HepG2 (cell line): ENCODE measurements around the gene SULT1C4. TPM values are rescaled to one million over a fixed set of nuclear protein-coding genes. Genes with fewer than 3 reads are reported as not detected.

ENCODE experiments used
- EEA1 ChIP-seq: sonication (generic); formaldehyde crosslinking; IDR thresholded peaks from 2 replicates; pipeline ENCODE4 v1.5.1; 2020; ENCODE audit warnings: mild to moderate bottlenecking, missing genetic modification reagents, borderline replicate concordance
- FOSL2 ChIP-seq: sonication (generic); formaldehyde crosslinking; IDR thresholded peaks from 2 replicates; pipeline ENCODE4 v1.4.0; 2020; ENCODE audit warnings: missing genetic modification reagents
- FOXK2 ChIP-seq: fragments of 450-650 bp; IDR thresholded peaks from 2 replicates; pipeline ENCODE4 v1.6.1; 2016
- HNF4G ChIP-seq, 2 experiments: sonication (generic) in 1 of 2; formaldehyde crosslinking in 1 of 2; IDR thresholded peaks; 2 replicates each; pipeline versions ENCODE4 v1.4.0 to v1.6.1; 2011 to 2020; ENCODE audit warnings: borderline replicate concordance in 2 of 2, low read depth in 2 of 2, mild to moderate bottlenecking in 2 of 2, low read length in 1 of 2, missing genetic modification reagents in 1 of 2, moderate library complexity in 1 of 2
- HOXA9 ChIP-seq: sonication (generic); formaldehyde crosslinking; IDR thresholded peaks from 2 replicates; pipeline ENCODE4 v1.8.1; 2022; ENCODE audit warnings: missing genetic modification reagents, mild to moderate bottlenecking, moderate library complexity, borderline replicate concordance
- MBNL3 ChIP-seq: fragments of 250-450 bp; sonication (Bioruptor Pico); conservative IDR thresholded peaks from 2 replicates; pipeline ENCODE4 v1.8.0; 2022; ENCODE audit warnings: mild to moderate bottlenecking, inconsistent platforms
- MTF1 ChIP-seq: sonication (generic); formaldehyde crosslinking; IDR thresholded peaks from 2 replicates; pipeline ENCODE4 v1.5.0; 2020; ENCODE audit warnings: missing genetic modification reagents
- NR2F1 ChIP-seq, 2 experiments: fragments of 450-650 bp in 1 of 2; formaldehyde crosslinking in 1 of 2; IDR thresholded peaks; 2 replicates each; pipeline versions ENCODE4 v1.5.0 to v1.6.1; 2016 to 2020; ENCODE audit warnings: mild to moderate bottlenecking in 1 of 2, missing compliant biosample characterization in 1 of 2, missing genetic modification reagents in 1 of 2, moderate library complexity in 1 of 2
- PAWR ChIP-seq: sonication (generic); formaldehyde crosslinking; IDR thresholded peaks from 2 replicates; pipeline ENCODE4 v1.4.0; 2020; ENCODE audit warnings: missing genetic modification reagents, mild to moderate bottlenecking, borderline replicate concordance
- POLR2AphosphoS2 ChIP-seq: IDR thresholded peaks from 2 replicates; pipeline ENCODE4 v1.6.1; 2011; ENCODE audit warnings: low read depth, low read length, improper control_type of control experiment
- PRMT3 ChIP-seq: sonication (generic); formaldehyde crosslinking; IDR thresholded peaks from 2 replicates; pipeline ENCODE4 v1.8.1; 2022; ENCODE audit warnings: low read depth, mild to moderate bottlenecking, moderate library complexity, missing genetic modification reagents, borderline replicate concordance
- RBAK ChIP-seq: sonication (generic); formaldehyde crosslinking; IDR thresholded peaks from 2 replicates; pipeline ENCODE4 v1.5.1; 2020; ENCODE audit warnings: mild to moderate bottlenecking, missing genetic modification reagents
- SRY ChIP-seq: sonication (generic); formaldehyde crosslinking; IDR thresholded peaks from 2 replicates; pipeline ENCODE4 v1.8.0; 2022; ENCODE audit warnings: mild to moderate bottlenecking, missing genetic modification reagents
- ZFY ChIP-seq: sonication (generic); formaldehyde crosslinking; IDR thresholded peaks from 2 replicates; pipeline ENCODE4 v1.4.0; 2020; ENCODE audit warnings: missing genetic modification reagents
- ZNF205 ChIP-seq: IDR thresholded peaks from 2 replicates; pipeline ENCODE4 v1.6.1; 2018; ENCODE audit warnings: missing biosample characterization, missing genetic modification reagents
- ZNF207 ChIP-seq: fragments of 450-650 bp; IDR thresholded peaks from 2 replicates; pipeline ENCODE4 v1.6.1; 2016; ENCODE audit warnings: antibody characterized with exemption, borderline replicate concordance
- ZNF225 ChIP-seq: sonication (generic); formaldehyde crosslinking; IDR thresholded peaks from 2 replicates; pipeline ENCODE4 v1.4.0; 2020; ENCODE audit warnings: mild to moderate bottlenecking, missing genetic modification reagents
- ZNF781 ChIP-seq: sonication (generic); formaldehyde crosslinking; IDR thresholded peaks from 2 replicates; pipeline ENCODE4 v1.5.1; 2020; ENCODE audit warnings: borderline replicate concordance, mild to moderate bottlenecking, missing genetic modification reagents; ENCODE audit errors: not compliant biosample characterization
- polyA plus RNA-seq, 8 experiments: library from polyadenylated mRNA; depleted of rRNA in 3 of 8; stranded (reverse) in 7 of 8; unstranded in 1 of 8; fragments of >200 nt; fragmentation: Illumina TruSeq in 4 of 8; extraction: Trizol in 4 of 8; gene quantifications; 2 replicates each; pipeline versions ENCODE4 v1.2.1 to v1.2.3, GENCODE V29; 2011 to 2016; ENCODE audit warnings: low read depth in 4 of 8, missing spikeins in 1 of 8, mixed read lengths in 1 of 8; ENCODE audit not compliant: insufficient read depth in 1 of 8
- total RNA-seq, 5 experiments: library from RNA; depleted of rRNA; stranded (reverse); fragments of >200 nt; fragmentation: Illumina TruSeq; extraction: Trizol; gene quantifications; 2 replicates each; pipeline ENCODE4 v1.2.3, GENCODE V29; 2016; ENCODE audit warnings: low read depth in 1 of 5
- TF ChIP-seq, protein P1 (sequence below): sonication (generic); formaldehyde crosslinking; IDR thresholded peaks from 2 replicates; pipeline ENCODE4 v1.8.1; 2023; ENCODE audit warnings: mild to moderate bottlenecking, missing genetic modification reagents
- TF ChIP-seq, protein P2 (sequence below), 2 experiments: sonication (generic) in 1 of 2; formaldehyde crosslinking in 1 of 2; IDR thresholded peaks; 2 replicates each; pipeline versions ENCODE4 v1.4.0 to v1.6.1; 2016 to 2020; ENCODE audit warnings: borderline replicate concordance in 1 of 2, low read depth in 1 of 2, mild to moderate bottlenecking in 1 of 2, missing genetic modification reagents in 1 of 2
- TF ChIP-seq, protein P3 (sequence below): sonication (generic); formaldehyde crosslinking; IDR thresholded peaks from 2 replicates; pipeline ENCODE4 v1.4.0; 2020; ENCODE audit warnings: mild to moderate bottlenecking, missing genetic modification reagents

Gene SULT1C4
- total and polyA plus RNA-seq, 2 of the 13 experiments (the other 11 are each of a cell fraction or from before 2014, with no cell fraction given), result 1.3 to 8.6 TPM

DNA sequence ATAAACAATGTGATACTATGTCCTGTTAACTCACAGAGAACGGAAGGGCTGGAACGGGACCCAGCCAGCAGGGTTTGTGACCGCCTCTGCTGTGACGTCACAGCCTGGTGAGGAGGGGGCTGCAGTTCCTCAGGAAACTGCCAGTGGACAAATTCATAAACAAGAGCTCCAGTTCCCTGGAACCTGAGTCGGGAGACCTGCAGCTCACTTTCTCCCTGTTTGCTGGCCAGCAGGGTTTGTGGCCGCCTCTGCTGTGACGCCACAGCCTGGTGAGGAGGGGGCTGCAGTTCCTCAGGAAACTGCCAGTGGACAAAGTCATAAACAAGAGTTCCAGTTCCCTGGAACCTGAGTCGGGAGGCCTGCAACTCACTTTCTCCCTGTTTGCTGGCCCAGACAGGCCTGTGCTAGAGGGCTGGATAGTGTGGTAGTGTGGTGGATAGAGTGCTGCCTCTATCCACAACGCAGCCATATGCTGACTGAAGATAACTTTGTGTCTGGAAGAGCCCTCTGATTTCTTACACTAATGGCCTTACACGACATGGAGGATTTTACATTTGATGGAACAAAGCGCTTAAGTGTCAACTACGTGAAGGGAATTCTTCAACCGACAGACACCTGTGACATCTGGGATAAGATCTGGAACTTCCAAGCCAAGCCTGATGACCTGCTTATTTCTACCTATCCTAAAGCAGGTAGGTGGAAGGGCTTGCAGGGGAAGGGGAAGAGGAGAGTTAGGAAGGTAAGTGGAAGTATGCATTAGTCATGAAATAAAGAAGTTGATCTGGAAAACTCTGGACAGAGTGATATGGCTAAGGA lies at the start of gene SULT1C4 (continued):
- no peak for TF ChIP-seq NR2F1 (CRISPR knock-in tag; IDR thresholded peaks at IDR 0.05)
- no peak for TF ChIP-seq ZNF781 (CRISPR knock-in tag)
- TF ChIP-seq ZNF207, result no peak
- TF ChIP-seq FOSL2 (CRISPR knock-in tag), result no peak
- TF ChIP-seq SRY (CRISPR knock-in tag), result no peak
- TF ChIP-seq ZFY (CRISPR knock-in tag), result peak; percentile 25
- no peak for TF ChIP-seq MBNL3 (CRISPR knock-in tag)
- TF ChIP-seq HOXA9, result no peak
- no peak for TF ChIP-seq HNF4G (IDR thresholded peaks at IDR 0.05; ENCODE audit: borderline replicate concordance, low read depth, low read length)
- TF ChIP-seq HNF4G (CRISPR knock-in tag; IDR thresholded peaks at IDR 0.05; ENCODE audit: borderline replicate concordance, low read depth), result no peak
- TF ChIP-seq MTF1 (CRISPR knock-in tag), result no peak
- TF ChIP-seq, protein P1, sequence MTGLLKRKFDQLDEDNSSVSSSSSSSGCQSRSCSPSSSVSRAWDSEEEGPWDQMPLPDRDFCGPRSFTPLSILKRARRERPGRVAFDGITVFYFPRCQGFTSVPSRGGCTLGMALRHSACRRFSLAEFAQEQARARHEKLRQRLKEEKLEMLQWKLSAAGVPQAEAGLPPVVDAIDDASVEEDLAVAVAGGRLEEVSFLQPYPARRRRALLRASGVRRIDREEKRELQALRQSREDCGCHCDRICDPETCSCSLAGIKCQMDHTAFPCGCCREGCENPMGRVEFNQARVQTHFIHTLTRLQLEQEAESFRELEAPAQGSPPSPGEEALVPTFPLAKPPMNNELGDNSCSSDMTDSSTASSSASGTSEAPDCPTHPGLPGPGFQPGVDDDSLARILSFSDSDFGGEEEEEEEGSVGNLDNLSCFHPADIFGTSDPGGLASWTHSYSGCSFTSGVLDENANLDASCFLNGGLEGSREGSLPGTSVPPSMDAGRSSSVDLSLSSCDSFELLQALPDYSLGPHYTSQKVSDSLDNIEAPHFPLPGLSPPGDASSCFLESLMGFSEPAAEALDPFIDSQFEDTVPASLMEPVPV, result no peak
- TF ChIP-seq, protein P2, sequence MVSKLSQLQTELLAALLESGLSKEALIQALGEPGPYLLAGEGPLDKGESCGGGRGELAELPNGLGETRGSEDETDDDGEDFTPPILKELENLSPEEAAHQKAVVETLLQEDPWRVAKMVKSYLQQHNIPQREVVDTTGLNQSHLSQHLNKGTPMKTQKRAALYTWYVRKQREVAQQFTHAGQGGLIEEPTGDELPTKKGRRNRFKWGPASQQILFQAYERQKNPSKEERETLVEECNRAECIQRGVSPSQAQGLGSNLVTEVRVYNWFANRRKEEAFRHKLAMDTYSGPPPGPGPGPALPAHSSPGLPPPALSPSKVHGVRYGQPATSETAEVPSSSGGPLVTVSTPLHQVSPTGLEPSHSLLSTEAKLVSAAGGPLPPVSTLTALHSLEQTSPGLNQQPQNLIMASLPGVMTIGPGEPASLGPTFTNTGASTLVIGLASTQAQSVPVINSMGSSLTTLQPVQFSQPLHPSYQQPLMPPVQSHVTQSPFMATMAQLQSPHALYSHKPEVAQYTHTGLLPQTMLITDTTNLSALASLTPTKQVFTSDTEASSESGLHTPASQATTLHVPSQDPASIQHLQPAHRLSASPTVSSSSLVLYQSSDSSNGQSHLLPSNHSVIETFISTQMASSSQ (IDR thresholded peaks at IDR 0.05; ENCODE audit: low read depth), result no peak
- TF ChIP-seq, protein P2 (CRISPR knock-in tag; IDR thresholded peaks at IDR 0.05; ENCODE audit: borderline replicate concordance), result no peak
- TF ChIP-seq POLR2AphosphoS2, result no peak
- TF ChIP-seq, protein P3, sequence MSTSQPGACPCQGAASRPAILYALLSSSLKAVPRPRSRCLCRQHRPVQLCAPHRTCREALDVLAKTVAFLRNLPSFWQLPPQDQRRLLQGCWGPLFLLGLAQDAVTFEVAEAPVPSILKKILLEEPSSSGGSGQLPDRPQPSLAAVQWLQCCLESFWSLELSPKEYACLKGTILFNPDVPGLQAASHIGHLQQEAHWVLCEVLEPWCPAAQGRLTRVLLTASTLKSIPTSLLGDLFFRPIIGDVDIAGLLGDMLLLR (CRISPR knock-in tag), result no peak
- no peak for TF ChIP-seq PRMT3 (CRISPR knock-in tag)
- no peak for TF ChIP-seq ZNF225 (CRISPR knock-in tag)
- TF ChIP-seq FOXK2, result no peak
- TF ChIP-seq EEA1 (CRISPR knock-in tag), result no peak; the same call in 1 of the 2 replicates
- TF ChIP-seq RBAK (CRISPR knock-in tag), result no peak
- no peak for TF ChIP-seq PAWR (CRISPR knock-in tag)
- TF ChIP-seq ZNF205 (CRISPR knock-in tag), result no peak
